Posterior cingulate gyrus (tissue), 11 donors: Measurements from ENCODE around the gene EPHX1.
"Not testable (repeated sequence)": the region's sequence is repeated elsewhere in the genome, so short reads cannot be mapped to it uniquely, and the experiment has no call there.

Source experiments
- DNase-seq, 10 donors: peaks; one replicate each; pipeline versions ENCODE4 v3.0.0 to v3.0.0-alpha.2; 2020 to 2021; ENCODE audit warnings: mixed read lengths in 3 of 10
- intact Hi-C: fragments of 100-400 bp; cut with DNase I; formaldehyde crosslinking; loops from one replicate; pipeline ENCODE4 v1.15.1; 2023

The EPHX1 gene

DNA sequence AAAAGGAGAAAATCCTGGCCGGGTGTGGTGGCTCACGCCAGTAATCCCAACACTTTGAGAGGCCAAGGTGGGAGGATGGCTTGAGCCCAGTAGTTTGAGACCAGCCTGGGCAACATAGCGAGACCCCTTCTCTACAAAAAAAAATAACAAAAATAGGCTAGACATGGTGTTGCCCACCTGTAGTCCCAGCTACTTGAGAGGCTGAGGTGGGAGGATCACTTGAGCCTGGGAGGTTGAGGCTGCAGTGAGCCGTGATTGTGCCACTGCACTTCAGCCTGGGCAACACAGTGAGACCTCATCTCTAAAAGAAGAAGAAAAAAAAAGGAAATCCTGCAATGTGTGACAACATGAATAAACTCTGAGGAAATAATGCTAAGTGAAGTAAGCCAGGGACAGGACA is 26.4 kb downstream of the EPHX1 start:
- DNase-seq: peak in 2 of 10 donors; percentile 38 to 43
- intact Hi-C loops: not testable (repeated sequence)

DNA sequence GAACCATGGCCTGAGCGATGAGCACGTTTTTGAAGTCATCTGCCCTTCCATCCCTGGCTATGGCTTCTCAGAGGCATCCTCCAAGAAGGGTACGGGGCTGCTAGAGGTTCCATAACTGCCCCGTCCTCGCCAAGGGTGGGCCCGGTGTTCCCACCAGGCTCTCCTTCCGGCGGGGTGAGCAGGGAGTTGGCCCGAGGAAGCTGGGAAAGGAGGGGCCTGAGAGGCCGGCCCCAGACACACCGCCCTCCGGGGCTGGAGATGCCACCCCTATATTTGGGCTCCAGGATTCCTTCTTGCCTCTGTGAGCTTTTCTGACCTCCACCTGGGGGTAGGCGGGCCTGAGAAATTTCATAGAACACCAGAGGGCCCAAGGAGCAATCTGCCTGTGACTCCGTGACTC is 28.9 kb downstream of the EPHX1 start:
- intact Hi-C loops: no loop called here
- DNase-seq: peak in 1 of 10 donors; percentile 75

DNA sequence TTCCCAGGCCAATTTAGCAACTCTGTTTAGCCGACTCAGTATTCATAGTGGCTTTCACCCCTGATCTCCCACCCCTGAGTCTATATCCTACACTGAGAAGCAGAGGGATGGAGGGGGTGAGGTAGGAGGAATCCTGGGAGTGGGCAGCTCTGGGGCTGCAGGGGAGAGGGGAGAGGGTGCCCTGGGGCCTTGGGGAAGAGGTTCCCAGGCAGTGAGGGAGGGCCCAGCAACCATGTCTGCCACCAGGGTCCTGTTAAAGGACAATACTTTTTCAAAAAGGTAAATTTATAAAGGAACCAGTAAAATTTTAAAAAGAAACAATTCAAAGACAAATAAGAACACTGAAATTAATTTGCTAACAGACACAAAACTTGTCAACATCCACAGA is 30.3 kb downstream of the EPHX1 start:
- intact Hi-C loops: loop anchor here (10.0 kb wide), 1 partner anchor 135 kb away; no protein-coding TSS in a partner anchor
- peak in 2 of 10 donors; percentile 14 to 69 for DNase-seq

DNA sequence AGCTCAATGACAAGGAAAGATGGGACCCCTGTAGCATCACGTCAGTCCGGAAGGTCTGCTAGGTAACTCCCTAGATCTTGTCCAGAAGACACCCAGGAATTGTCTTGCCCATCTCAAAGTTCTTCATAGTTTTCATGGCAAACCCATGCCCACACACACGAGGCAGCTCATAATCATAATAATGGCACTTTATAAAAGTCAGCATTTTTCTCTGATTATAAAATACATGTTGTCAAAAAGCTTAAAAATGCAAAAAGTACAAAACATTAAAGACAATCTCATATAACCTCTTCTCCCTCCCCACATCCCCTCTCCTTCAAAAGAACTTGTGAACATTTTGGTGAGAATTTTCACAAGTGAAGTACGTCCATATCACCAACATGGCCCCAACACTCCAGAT is 30.8 kb downstream of the EPHX1 start:
- DNase-seq: peak in 2 of 10 donors; percentile 3 to 5
- intact Hi-C loops: loop anchor here (10.0 kb wide), 1 partner anchor 134 kb away; no protein-coding TSS in a partner anchor

DNA sequence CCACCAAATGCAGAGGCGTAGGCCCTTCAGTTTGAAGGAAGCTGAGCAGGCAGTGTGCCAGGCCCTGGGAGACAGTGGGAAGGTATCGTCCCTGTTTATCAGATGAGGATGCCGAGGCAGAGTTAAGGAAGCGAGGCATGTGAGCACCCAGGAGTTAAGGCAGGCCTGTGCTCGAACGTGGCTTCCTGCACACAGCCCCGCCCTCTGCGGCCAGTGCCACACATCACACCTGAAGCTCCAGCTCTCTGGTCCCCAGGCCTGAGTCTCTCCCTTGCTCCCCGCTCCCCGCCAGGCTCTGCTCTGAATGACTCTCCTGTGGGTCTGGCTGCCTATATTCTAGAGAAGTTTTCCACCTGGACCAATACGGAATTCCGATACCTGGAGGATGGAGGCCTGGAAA is 32.1 kb downstream of the EPHX1 start:
- DNase-seq: peak in 2 of 10 donors; percentile 33 to 82
- intact Hi-C loops: loop anchor here (10.0 kb wide), 1 partner anchor 133 kb away; no protein-coding TSS in a partner anchor

DNA sequence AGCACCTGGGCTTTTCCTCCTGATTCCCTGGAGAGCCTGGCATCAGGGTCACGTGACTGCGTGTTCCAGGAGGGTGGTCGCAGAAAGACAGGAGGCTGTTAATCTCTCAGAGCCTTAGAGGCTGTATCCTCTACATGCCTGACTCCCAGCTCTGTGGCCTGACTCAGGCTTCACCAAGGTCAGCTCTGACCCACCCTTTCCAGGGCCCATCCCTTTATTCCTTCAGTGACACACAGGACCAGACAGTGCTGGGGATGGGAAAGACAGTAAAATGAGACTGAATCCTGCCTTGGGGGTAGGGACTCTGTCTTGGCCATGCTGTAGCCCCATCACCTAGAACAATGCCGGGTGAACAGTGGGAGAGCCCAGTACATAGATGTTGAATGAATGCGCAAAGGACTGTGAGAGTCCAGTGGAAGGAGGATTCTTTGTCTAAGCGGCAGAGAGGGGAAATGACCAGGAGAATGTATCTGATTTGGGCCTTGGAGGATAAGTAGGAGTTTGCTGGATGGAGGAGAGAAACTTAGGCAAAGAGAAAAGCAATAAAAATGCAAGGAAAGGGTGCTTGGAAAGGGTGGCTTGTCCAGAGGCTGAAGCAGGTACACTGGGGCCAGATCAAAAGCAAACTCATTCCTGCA is 33.0 kb downstream of the EPHX1 start:
- peak in 1 of 10 donors; percentile 15 for DNase-seq
- intact Hi-C loops: loop anchor here (10.0 kb wide), 1 partner anchor 132 kb away; no protein-coding TSS in a partner anchor

DNA sequence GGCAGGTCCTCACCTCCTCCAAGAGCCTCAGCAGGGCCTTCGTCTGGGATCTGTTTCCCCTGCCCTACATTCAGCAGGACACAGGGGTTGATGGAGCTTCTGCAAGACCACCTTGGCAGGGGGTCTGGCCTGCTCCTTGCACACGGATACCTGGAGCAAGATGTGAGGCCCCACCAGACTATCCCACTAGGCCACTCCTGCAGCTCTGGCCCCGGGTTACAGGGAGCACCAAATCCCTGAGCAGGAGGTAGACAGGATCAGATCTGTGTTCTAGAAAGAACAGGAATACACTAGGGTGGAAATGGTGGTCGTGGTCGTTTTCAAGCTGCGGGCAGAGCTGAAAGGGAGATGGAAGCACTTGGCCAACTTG is 33.5 kb downstream of the EPHX1 start:
- intact Hi-C loops: loop anchor here (10.0 kb wide), 1 partner anchor 131 kb away; no protein-coding TSS in a partner anchor
- peak in 1 of 10 donors; percentile 67 for DNase-seq

DNA sequence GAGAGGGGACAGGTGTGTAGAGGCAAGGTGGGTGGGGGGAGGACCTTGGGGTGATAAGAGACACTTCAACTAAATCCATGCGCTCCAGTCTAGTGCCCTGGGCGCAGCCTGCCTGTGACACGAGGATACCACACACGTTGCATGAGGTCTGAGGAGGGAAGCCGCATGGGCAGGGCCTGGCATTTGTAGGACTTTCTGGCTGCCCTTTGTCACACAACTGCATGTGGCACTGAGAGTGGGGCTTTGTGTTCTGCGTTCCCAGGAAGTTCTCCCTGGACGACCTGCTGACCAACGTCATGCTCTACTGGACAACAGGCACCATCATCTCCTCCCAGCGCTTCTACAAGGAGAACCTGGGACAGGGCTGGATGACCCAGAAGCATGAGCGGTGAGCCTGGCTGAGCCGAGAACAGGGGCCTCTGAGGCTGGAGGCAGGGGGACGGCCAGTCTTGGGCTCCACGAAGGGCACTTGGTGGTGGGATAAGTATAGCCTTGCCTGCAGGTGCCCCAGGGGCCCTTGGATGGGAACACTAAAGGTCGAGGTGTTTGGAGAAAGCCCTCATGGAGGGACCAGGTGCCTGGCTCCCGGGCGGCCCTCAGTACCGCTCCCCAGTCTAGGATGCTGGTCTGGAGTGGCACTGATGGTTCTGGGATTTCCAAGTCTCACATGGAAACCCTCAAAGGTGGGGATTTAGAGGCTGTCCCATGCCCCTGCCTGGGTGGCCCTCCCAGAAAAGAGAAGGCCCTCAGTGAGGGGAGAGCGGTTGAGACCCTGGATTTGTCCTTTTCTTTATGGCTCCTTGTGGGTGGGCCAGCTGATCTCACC is 34.5 kb downstream of the EPHX1 start:
- intact Hi-C loops: loop anchor here (5.0 to 10.0 kb wide), 2 partner anchors 32 to 130 kb away; partner anchors contain the start of gene EPHX1

DNA sequence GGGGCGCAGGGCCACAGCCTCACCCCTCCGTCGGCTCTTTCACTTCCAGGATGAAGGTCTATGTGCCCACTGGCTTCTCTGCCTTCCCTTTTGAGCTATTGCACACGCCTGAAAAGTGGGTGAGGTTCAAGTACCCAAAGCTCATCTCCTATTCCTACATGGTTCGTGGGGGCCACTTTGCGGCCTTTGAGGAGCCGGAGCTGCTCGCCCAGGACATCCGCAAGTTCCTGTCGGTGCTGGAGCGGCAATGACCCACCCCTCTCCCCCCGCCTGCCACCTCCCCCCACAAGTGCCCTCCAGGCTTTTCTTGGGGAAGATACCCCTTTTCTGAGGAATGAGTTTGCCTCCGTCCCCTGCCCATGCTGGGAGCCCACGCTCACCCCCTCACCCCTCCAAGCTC is 35.2 kb downstream of the EPHX1 start:
- intact Hi-C loops: loop anchor here (5.0 to 10.0 kb wide), 2 partner anchors 33 to 130 kb away; partner anchors contain the start of gene EPHX1
- DNase-seq: peak in 1 of 10 donors; percentile 65

More for the DNA sequence above, 34.5 kb downstream of the EPHX1 start:
- peak in 2 of 10 donors; percentile 27 to 76 for DNase-seq

DNA sequence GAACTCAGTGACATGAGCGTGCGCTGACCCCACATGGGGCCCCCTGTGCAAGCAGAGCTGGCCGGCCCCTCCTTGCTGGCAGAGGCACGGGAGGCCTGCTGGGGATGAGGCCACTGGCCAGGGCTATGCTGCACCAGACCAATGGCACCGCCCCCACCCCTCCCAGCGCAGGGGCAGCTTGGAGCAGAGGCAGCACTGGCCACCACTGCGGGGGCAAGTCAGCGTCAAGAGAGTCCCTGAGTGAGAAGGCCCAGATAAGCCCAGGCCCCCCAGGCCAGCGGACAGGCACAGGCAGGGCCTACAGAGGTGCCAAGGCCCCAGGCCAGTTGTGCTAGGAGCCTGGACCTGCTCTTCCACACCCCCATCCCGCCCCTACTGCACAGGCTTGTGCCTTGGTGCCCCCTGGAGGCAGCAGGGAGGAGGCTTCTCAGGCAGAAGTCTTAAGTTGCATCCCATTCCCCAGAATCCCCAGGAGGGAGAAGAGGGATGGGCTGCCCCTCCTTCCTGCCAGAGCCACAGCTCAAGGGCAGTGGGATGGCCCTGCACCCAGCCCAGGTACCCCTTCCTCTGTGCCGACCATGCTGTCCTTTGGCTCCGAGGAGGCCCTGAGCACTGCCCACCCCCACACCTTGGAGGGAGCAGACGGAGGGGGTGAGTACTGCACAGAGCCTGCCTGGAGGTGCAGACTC is 35.8 kb downstream of the EPHX1 start:
- intact Hi-C loops: loop anchor here (5.0 to 10.0 kb wide), 2 partner anchors 33 to 129 kb away; partner anchors contain the start of gene EPHX1
- peak in 9 of 10 donors; percentile 36 to 93 (median 63) for DNase-seq

DNA sequence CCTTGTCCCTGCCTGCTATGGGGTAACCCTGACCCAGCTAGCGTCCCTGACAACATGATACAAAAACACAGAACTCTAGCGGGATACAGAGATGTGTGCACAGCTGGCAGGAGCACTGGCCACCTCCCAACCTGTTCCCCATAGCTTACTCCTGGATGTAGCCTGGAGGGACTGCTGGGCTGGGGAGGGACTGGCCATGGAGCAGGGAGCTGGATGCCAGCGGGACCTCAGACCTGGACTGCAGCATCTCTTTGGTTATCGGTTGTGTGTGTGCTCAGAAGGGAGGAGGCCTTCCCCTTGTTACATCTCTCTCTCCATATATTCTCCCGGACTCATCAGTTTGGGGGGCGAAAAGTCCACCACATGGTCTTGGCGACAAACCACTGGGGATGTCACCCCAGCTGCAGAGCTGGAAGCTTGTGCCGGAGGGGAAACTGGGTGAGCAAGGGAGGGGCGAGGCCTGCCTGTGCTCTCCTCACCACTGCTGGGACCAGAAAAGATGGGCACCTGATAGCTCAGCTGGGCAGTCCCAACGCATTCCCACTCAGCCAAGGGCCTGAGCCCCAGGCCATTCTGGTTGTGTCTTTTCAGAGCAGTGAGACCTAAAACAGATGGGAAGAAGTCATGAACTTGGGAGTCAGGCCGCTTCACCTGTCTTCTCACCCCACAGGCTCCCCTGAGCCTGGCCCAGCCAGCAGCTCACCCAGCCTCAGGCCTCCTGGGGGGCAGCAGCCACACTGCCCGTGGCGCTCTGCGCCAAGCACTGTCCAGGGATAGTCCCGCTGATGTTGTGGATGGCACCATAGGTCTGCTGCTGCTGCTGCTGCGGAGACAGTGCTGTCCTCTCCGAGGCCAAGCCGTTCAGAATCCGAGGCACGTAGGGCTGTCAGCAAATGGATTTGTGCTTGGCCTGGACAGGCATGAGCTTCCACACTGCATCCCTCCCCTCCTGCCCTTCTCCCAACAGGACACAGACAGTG is 36.7 kb downstream of the EPHX1 start:
- peak in 3 of 10 donors; percentile 48 to 86 (median 81) for DNase-seq
- intact Hi-C loops: loop anchor here (5.0 to 10.0 kb wide), 2 partner anchors 34 to 128 kb away; partner anchors contain the start of gene EPHX1

DNA sequence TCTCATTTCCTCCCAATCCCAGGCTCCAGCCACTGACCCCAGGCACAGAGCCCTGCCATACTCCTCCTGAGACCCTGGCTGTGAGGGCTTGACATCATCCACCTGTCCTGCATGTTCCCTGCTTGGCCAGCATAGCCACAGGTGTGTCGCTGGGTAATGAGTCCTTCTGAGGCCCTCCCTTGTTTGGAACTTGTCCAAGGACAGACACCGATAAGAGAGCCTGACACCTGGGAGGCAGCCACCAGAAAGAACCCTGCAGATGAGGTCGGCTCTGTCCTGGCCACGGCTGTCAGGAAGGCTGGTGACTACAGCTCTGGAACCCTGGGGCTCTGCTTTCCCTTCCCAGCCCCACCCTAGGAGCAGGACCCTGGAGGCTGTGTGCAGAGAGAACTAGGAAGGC is 37.7 kb downstream of the EPHX1 start:
- intact Hi-C loops: loop anchor here (5.0 to 10.0 kb wide), 2 partner anchors 35 to 127 kb away; partner anchors contain the start of gene EPHX1
- DNase-seq: peak in 1 of 10 donors; percentile 39

DNA sequence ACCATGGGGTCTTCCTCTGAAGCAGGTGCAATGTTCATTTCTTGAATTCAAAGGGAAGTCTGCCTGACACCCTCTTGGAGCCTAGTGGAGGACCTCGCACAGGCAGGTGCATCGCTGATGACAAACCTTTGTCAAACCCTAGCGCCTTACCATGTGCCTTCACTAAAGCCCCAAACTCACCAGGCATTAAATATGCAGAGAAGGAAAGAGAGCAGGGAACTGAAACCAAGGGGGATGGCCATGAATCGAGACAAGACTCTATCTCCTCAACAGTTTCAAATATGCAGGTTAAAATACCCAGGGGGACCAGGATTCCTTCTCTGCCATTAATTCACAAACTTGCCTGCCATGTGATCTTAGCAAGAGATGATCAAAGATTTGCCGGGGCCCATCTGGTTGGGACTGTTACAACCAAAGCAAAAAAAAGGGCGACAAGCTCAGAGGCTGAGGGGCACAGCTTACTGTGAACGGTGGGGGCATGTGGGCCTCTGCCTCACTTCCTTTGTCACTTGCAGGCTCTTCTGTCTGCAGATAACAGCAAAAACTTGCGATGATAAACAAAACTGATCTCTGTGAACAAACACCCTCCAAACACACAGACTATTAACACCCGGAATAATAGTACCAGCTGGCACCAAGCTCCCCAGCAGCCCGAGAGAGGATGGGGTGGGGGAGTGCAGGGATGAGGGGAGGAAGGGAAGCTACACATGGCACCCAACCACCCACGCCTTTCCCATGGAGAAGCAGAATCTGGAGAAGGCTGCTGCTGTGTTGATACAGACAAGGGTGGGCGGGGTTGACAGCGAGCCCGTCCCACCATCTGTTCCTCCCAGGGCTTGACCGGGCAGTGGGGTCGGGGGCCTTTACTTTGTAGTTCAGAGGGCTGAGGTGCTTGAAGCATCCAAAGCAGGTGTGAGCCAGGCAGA is 38.4 kb downstream of the EPHX1 start:
- DNase-seq: peak; percentile 50 to 95 (median 70)
- intact Hi-C loops: loop anchor here (5.0 to 10.0 kb wide), 2 partner anchors 36 to 127 kb away; partner anchors contain the start of gene EPHX1

DNA sequence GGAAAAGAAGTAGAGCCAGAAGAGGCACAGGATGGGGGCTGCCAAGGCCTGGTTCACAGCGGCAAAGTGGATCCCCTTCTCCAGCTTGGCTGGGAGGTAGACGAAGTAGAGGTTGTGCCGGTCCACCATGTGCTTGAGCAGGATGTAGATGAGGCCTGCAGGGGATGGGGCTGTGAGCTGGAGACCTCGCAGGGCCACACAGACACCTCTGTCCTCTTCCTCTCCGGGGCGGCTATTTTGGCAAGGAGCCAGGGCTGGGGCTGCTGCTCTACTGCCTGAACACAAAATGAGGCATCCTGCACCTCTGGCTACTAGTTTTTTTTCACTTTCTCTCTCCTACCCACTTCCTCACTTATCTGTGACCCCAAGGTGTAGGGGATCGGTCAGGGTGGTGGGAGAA is 40.0 kb downstream of the EPHX1 start:
- peak in 2 of 10 donors; percentile 39 to 52 for DNase-seq
- intact Hi-C loops: loop anchor here (5.0 to 10.0 kb wide), 2 partner anchors 38 to 125 kb away; partner anchors contain the start of gene EPHX1

DNA sequence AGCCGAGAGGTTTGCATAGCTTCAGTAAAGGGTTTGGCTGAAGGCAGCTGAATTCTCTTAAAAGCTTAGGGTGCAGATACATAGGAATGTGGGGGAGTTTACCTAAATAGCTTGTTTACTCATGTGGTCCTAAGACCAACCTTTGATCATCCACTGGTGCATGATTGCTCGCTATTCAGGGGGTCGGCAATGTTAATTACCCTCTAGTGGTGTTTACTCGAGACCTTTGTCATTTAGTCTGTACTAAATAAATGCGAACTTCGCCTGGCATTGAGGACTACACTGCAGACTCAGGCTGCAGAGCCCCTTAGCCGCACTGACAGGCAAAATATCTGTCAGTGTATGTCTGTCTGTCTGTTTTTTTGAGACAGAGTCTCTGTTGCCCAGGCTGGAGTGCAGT is 40.4 kb downstream of the EPHX1 start:
- DNase-seq: peak in 1 of 10 donors; percentile 9
- intact Hi-C loops: no loop called here

DNA sequence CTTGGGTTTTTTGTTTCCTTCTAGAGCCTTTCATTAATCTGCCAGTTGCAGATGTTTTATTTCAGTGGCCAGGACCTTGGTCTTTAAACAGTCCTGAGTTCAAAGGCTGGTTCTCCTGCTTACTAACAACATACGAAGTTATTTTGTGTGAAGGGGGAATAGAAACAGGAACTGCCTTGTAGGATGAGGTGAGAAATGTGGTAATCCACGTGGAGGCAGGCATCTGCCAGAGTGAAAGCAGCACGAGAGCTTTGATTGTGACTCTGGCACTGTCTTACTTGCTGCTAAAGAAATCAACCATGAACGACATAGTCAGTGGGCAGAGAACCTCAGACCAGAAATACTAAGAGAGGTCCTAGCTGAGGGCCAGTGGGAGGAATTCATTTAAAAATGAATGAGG is 41.9 kb downstream of the EPHX1 start:
- intact Hi-C loops: no loop called here
- DNase-seq: peak in 1 of 10 donors; percentile 18

DNA sequence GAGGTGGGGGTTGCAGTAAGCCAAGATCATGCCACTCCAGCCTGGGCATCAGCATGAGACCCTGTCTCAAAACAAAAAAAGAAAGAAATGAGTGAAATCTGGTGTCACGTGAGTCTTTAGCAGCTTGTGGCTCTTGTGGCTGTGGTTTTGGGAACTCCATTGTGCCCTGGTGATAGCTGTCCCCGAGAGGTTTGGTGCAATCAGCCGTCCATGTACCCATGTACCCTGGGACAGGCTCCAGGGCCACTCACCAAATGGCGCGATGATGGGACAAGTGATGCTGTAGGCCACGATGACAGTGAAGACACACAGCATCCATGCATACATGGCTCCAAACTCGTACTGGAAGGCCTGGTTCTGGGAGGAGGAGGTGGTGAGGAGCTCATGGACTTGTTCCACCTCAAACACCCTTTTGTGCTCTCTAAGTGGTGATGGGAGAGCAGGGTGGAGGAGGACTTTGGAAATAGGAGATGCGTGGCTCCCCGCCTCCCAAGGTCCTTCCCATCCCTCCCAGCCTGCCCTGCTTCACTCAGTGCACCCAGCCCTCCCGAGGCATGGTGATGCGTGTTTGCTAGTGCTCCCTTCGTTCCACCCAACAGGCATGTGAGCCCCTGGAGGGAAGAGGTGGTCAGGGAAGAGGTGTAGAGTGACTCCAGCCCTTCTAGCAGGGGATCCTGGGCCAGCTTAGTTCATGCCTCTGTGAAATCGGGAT is 42.6 kb downstream of the EPHX1 start:
- peak in 1 of 10 donors; percentile 75 for DNase-seq
- intact Hi-C loops: no loop called here
